GM19468 (cell line): ENCODE data around the gene SLC22A1.
"Not testable (repeated sequence)": the region's sequence is repeated elsewhere in the genome, so short reads cannot be mapped to it uniquely, and the experiment has no call there.

Source experiments
- ATAC-seq: cut with Tn5 transposase; IDR thresholded peaks from one replicate; pipeline ENCODE4 v1.9.1; 2021; ENCODE audit warnings: mild to moderate bottlenecking, moderate library complexity, moderate number of reproducible peaks; ENCODE audit not compliant: unreplicated experiment; ENCODE audit errors: extremely low read depth

SLC22A1 gene

DNA sequence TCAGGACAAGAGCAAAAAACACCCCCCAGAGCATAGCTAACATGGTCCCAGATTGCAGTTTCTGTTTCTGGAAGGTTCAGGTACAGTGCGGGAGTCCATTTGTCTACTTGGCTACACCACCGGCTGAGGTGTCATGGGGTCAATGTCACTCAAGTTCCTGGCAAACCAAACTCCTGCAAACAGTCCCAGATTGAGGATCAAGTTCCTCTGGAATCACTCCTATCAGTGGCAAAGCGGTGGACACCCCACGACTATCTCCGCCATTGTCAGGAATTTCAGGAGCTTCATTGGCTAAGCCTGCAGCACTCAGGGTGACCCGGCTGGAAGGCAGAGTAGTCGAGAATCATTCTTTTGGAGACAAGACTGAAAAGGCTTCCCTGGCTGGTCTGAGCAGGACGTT is 41.8 kb downstream of the SLC22A1 start:
- ATAC-seq = no peak

GRCh38 chr6:160163912-160164311 is 42.3 kb downstream of the SLC22A1 start:
- ATAC-seq = no peak

DNA sequence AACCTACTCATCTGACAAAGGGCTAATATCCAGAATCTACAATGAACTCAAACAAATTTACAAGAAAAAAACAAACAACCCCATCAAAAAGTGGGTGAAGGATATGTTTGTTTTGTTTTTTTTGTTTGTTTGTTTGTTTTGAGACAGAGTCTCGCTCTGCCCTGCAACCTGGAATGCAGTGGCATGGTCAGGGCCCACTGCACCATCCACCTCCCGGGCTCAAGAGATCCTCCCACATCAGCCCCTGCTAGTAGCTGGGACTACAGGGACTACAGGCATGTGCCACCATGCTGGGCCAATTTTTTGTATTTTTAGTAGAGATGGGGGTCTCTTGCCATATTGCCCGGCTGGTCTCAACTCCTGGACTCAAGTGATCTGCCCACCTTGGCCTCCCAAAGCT is 44.3 kb downstream of the SLC22A1 start:
- ATAC-seq = not testable (repeated sequence)

DNA sequence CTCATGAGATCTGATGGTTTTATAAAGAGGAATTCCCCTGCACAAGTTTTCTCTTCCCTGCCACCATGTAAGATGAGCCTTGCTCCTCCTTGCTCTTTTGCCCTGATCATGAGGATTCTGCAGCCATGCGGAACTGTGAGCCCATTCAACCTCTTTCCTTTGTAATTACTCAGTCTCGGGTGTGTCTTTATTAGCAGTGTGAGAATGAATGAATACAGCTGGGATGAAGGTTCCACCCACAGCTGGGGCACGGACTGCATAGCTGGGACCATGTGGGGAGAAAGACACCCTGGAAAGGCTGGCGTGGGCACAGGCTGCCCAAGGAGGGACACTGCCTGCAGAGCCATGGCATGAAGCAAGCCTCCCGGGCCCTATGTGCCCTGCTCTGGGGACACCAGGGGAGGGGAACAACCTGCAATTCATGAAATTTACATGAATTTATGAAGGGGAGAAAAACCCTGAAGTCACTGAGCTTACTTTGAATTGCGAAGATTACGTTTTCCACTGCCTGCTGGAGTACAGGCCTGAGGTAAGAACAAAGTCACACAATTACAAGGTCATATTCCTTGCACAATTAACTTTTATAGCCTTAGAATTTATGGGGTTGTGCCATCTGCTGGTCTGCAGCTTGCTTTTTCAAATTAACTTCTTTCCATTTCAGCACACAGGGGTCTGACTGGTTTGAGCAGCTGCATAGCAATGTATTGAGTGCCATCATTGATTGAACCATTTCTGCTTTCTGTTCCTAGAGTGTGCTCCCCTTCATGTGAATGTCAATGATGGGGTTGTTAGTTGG is 46.2 kb downstream of the SLC22A1 start:
- no peak for ATAC-seq

DNA sequence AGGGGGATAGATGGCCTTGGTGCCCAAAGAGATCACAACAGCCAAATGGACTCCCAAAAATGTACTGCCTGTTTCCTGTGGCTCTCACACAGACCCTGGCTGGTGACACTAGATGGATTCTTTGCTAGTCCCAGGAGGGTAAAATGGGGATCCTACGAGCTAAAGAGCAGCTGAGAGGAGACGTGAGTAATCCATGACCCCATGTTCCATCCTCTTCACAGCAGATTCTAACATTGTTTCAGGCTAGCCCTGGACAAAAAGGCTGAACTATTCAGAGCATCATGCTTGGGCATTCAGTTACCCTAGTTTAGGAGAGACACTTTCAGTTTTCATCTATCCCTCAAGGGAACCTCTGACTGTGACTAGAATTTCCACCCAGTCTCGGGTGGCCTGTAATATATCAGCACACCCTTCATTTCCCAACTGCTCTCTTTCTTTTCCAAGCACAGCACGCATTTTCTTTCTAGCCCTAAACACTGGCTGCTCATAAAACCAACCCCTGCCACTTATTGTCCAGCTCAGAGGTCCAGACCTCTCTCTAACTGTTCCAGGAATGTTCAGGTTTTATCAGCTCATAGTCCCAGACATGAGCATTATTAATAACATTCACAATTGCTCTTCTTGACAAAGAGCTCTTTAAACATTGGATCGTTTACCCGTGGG is 48.5 kb downstream of the SLC22A1 start:
- ATAC-seq = no peak

GRCh38 chr6:160172704-160173103 is 51.1 kb downstream of the SLC22A1 start:
- ATAC-seq = no peak

DNA sequence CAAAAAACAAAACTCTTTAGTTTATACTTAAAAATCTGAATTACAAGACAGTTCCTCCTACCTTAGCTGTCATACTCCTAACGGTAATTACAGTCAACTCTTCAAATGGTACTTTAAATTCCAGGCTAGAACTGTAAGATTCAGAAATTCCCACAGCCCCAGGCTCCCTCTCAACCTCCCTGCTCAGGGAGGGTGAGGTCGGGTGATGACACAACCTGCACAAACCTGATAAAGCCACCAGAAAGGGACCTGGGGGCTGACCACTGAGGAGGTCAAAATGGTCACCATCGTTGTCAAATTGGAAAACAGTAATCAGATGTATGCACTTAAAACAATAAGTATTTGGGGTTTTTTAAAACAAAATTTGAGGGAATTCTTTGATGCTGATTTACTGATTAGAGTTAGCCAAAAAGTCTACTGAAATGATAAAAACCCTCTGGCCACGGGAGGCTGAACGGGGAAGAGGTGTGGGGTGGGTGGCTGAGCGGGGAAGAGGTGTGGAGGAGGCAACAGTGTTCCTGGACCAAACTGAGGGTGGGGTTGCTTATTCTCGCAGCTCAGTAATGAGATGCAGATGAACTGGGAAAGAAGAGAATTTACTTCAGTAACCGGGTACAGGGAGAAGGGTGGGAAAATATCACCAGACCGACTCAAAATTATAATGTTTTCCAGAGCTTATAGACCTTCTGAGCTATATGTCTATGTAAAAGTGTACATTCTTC is 52.4 kb downstream of the SLC22A1 start:
- ATAC-seq = no peak

DNA sequence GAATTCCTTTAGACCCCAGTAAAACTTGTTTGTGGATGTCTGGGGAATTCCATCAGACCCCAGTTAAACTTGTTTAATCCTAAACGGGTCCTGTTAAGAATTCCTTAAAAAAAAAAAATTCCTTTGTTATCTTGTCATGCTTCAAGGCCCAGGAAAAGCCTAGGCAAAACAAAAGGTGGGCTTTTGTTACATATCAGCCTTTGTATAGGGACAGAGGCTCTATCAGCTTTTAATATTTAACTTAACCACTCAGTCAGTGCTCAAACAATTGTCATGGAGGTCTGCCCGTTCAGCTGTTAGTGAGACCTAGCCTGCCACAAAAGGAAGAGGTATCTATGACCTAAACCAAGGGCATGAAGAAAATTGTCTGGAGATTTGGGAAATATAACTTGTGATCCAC is 53.1 kb downstream of the SLC22A1 start:
- ATAC-seq = no peak

DNA sequence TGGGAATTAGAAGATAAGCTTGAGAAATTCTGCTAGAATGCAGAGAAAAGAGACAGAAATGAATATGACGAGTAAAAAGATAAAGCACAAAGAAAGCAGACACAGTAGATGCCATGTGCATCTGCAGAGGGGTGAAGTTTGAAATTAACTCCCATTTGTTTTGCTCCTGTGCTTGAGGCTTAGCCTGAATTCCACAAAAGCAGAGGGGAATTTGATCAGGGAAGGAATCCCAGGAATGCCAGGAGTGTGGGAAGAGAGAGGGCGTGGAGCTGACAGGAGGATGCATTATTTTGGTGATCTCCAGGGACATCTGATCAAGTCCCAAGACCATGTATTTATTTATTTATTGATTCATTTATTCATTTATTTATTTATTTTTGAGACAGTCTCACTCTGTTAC is 55.6 kb downstream of the SLC22A1 start:
- ATAC-seq = no peak

- no peak for ATAC-seq
These were observed 56.7 kb downstream of the SLC22A1 start for GRCh38 chr6:160178271-160178670.

GRCh38 chr6:160180706-160181105 is 59.1 kb downstream of the SLC22A1 start:
- ATAC-seq = no peak

GRCh38 chr6:160188773-160189172 is 67.2 kb downstream of the SLC22A1 start:
- no peak for ATAC-seq

- ATAC-seq = no peak
These were observed 68.5 kb downstream of the SLC22A1 start for GRCh38 chr6:160190081-160190480.

GRCh38 chr6:160190973-160191372 is 69.4 kb downstream of the SLC22A1 start:
- ATAC-seq = no peak

- ATAC-seq = no peak
These were observed 71.2 kb downstream of the SLC22A1 start for GRCh38 chr6:160192840-160193239.

- ATAC-seq = no peak
These were observed 73.2 kb downstream of the SLC22A1 start for GRCh38 chr6:160194808-160195207.

- no peak for ATAC-seq
These were observed 76.0 kb downstream of the SLC22A1 start for GRCh38 chr6:160197662-160198061.

DNA sequence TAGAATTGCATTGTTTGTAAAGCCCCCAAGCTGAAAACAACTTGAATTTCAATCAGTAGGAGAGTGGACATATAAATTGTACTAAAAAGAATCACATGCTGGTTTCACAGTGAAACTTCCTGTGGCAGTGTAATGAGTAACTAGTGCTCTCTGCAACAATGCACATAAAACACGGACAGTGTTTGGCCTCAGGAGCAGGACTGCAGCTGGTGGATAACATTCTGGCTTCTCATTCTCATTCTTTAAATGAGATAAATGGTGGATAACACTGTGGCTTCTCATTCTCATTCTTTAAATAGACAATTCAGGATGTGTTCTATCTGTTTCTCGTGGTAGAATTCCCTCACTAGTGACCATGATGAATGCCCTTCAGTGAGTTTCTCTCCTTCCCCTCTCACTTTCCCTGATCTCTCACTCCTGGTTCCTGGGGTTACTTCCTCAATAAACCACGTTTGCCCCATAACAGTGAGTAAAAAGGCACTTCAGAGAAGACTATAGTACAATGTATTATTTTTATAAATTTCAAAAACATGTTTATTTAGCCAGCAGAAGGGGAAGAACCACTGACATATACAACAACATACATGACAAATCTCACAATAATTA is 77.1 kb downstream of the SLC22A1 start:
- peak; percentile 88 for ATAC-seq

DNA sequence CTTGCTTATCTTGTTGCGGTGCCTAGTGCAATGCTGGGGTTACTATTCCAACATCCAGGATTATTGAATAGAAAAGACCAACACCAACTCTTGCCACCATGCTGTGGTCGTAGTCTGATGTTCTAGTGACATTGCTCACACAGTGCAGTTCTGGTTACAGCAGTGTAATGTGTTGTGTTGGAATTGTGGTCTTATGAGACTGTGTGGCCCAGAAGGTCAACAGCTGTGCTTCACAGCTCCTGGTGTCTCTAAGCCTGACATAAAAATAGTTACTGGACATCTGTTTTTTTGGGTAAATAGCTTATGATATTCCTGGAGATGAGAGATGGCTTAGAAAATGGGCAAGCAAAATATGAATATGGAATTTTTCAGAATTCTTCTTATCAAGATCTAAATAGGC is 79.4 kb downstream of the SLC22A1 start:
- ATAC-seq = no peak

- ATAC-seq = no peak
These were observed 80.8 kb downstream of the SLC22A1 start for GRCh38 chr6:160202411-160202810.

- ATAC-seq = no peak
These were observed 81.5 kb downstream of the SLC22A1 start for GRCh38 chr6:160203076-160203475.
